HL-60 (cell line): Measurements from ENCODE around the gene AGPAT1.

Experiments
- DNase-seq, 2 experiments: peaks; one replicate each; pipeline ENCODE4 v3.0.0-alpha.2; 2010 to 2020; ENCODE audit warnings: low read depth in 1 of 2, low spot score in 1 of 2
- H3K27ac ChIP-seq: fragments of 250-450 bp; sonication (Bioruptor Pico); replicated peaks from 2 replicates; pipeline ENCODE4 v1.5.1; 2020; ENCODE audit warnings: mild to moderate bottlenecking, moderate library complexity
- H3K27me3 ChIP-seq: fragments of 250-450 bp; sonication (Bioruptor Pico); 2 replicates; pipeline ENCODE4 v1.5.1; 2021; ENCODE audit warnings: mild to moderate bottlenecking, moderate library complexity; ENCODE audit not compliant: insufficient read depth, poor library complexity, severe bottlenecking
- H3K4me3 ChIP-seq: replicated peaks from 2 replicates; pipeline ENCODE4 v1.5.1; 2011; ENCODE audit warnings: mild to moderate bottlenecking, control low read depth, low read length; ENCODE audit not compliant: insufficient read depth
- GABPA ChIP-seq: IDR thresholded peaks from 2 replicates; pipeline ENCODE4 v1.6.1; 2012; ENCODE audit warnings: low read depth
- POLR2AphosphoS5 ChIP-seq: IDR thresholded peaks from 2 replicates; pipeline ENCODE4 v1.6.1; 2012; ENCODE audit warnings: low read depth
- REST ChIP-seq: IDR thresholded peaks from 2 replicates; pipeline ENCODE4 v1.6.1; 2012; ENCODE audit warnings: low read depth; ENCODE audit not compliant: insufficient replicate concordance
- SPI1 ChIP-seq: IDR thresholded peaks from 2 replicates; pipeline ENCODE4 v1.6.1; 2012; ENCODE audit warnings: low read depth, mild to moderate bottlenecking, borderline replicate concordance
- TF ChIP-seq, protein P1 (sequence below): IDR thresholded peaks from one replicate; pipeline ENCODE4 v1.5.1; 2011; ENCODE audit warnings: low read length, control low read depth, inconsistent platforms; ENCODE audit not compliant: insufficient read depth

The AGPAT1 gene

GRCh38 chr6:32167154-32167760 lies 8.6 kb downstream of the AGPAT1 start:
- Histone ChIP-seq H3K4me3 (no peak overlapping the region), H3K27ac (no peak overlapping the region), H3K27me3 (no peaks in the 10 kb centered on the region)
- no peak for DNase-seq
- TF ChIP-seq, protein P1, sequence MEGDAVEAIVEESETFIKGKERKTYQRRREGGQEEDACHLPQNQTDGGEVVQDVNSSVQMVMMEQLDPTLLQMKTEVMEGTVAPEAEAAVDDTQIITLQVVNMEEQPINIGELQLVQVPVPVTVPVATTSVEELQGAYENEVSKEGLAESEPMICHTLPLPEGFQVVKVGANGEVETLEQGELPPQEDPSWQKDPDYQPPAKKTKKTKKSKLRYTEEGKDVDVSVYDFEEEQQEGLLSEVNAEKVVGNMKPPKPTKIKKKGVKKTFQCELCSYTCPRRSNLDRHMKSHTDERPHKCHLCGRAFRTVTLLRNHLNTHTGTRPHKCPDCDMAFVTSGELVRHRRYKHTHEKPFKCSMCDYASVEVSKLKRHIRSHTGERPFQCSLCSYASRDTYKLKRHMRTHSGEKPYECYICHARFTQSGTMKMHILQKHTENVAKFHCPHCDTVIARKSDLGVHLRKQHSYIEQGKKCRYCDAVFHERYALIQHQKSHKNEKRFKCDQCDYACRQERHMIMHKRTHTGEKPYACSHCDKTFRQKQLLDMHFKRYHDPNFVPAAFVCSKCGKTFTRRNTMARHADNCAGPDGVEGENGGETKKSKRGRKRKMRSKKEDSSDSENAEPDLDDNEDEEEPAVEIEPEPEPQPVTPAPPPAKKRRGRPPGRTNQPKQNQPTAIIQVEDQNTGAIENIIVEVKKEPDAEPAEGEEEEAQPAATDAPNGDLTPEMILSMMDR = no peak
- TF ChIP-seq POLR2AphosphoS5 (no peak), SPI1 (no peak), GABPA (no peak), REST (no peak)

- TF ChIP-seq POLR2AphosphoS5 = no peak
- TF ChIP-seq GABPA = no peak
- TF ChIP-seq REST = no peak
- no peak for TF ChIP-seq SPI1
- TF ChIP-seq, protein P1 = no peak
- Histone ChIP-seq H3K27ac (no peak overlapping the region), H3K4me3 (no peak overlapping the region), H3K27me3 (no peaks in the 10 kb centered on the region)
- no peak for DNase-seq
Observed at GRCh38 chr6:32166411-32167061, 9.3 kb downstream of the AGPAT1 start.

GRCh38 chr6:32164295-32164694 lies 11.6 kb downstream of the AGPAT1 start, which contains the start of gene EGFL8:
Gene EGFL8, plus strand, starts transcription at chr6:32164595. Its CDS starts 1,571 bp downstream, at chr6:32166166.
- no peak within 1 kb of the TSS for H3K27ac ChIP-seq
- no peaks in the 10 kb centered on the region for H3K27me3 ChIP-seq
- DNase-seq = no peak
- H3K4me3 ChIP-seq = no peak within 1 kb of the TSS
- TF ChIP-seq POLR2AphosphoS5 = no peak

GRCh38 chr6:32163559-32164258 lies 12.2 kb downstream of the AGPAT1 start:
- Histone ChIP-seq H3K27me3 (no peaks in the 10 kb centered on the region), H3K27ac (no peak overlapping the region), H3K4me3 (no peak overlapping the region)
- no peak for DNase-seq
- TF ChIP-seq, protein P1 = no peak
- TF ChIP-seq REST (no peak), GABPA (no peak), POLR2AphosphoS5 (no peak), SPI1 (no peak)
